ENCODE results near the gene ADGRL3. TPM values are rescaled to one million over a fixed set of nuclear protein-coding genes. Genes with fewer than 3 reads are reported as not detected.
A peak's percentile ranks its signal among the peaks of the same experiment; 100 is the strongest.
"Not testable (repeated sequence)": the region's sequence is repeated elsewhere in the genome, so short reads cannot be mapped to it uniquely, and the experiment has no call there.

Gene ADGRL3
- total RNA-seq, 1 donor from 2014 or later: 34.5 TPM

GRCh38 chr4:61763682-61764081, 563.6 kb downstream of the ADGRL3 start:
- peaks cover 8% of the 10 kb centered on the region for H3K27me3 Mint-ChIP-seq (ENCODE audit: low read depth)
- H3K9me3 Mint-ChIP-seq: peaks cover 11% of the 10 kb centered on the region

GRCh38 chr4:61764090-61764489, 564.0 kb downstream of the ADGRL3 start:
- not testable (repeated sequence) for H3K4me3 Mint-ChIP-seq; H3K27me3 Mint-ChIP-seq (ENCODE audit: low read depth); H3K9me3 Mint-ChIP-seq; H3K4me1 Mint-ChIP-seq; DNase-seq (ENCODE audit: low read depth, low spot score); H3K27ac Mint-ChIP-seq (ENCODE audit: unreplicated experiment)
- peaks cover 34% of the 10 kb centered on the region for H3K36me3 Mint-ChIP-seq (ENCODE audit: low read depth)

More at GRCh38 chr4:61763682-61764081, 563.6 kb downstream of the ADGRL3 start:
- H3K27ac Mint-ChIP-seq (ENCODE audit: unreplicated experiment): no peak overlapping the region
- peaks cover 37% of the 10 kb centered on the region for H3K36me3 Mint-ChIP-seq (ENCODE audit: low read depth)
- DNase-seq (ENCODE audit: low read depth, low spot score): no peak
- no peak overlapping the region for H3K4me3 Mint-ChIP-seq
- no peak for TF ChIP-seq CTCF (conservative IDR thresholded peaks at IDR 0.05)
- H3K4me1 Mint-ChIP-seq: no peaks in the 10 kb centered on the region

DNA sequence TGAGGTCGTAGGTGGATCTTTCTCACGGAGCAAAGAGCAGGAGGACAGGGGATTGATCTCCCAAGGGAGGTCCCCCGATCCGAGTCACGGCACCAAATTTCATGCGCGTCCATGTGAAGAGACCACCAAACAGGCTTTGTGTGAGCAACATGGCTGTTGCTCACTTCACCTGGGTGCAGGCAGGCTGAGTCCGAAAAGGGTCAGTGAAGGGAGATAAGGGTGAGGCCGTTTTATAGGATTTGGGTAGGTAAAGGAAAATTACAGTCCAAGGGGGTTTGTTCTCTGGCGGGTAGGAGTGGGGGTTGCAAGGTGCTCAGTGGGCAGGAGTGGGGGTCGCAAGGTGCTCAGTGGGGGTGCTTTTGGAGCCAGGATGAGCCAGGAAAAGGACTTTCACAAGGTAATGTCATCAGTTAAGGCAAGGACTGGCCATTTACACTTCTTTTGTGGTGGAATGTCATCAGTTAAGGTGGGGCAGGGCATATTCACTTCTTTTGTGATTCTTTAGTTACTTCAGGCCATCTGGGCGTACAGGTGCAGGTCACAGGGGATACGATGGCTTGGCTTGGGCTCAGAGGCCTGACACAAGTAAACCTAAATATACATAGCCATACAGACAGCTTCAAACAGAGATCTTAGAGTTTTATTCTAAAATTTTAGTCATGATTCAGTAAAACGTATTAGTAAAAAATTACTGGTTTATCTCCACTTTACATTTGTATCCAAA, 569.5 kb downstream of the ADGRL3 start:
- DNase-seq (ENCODE audit: low read depth, low spot score); H3K9me3 Mint-ChIP-seq; H3K27me3 Mint-ChIP-seq (ENCODE audit: low read depth); H3K4me3 Mint-ChIP-seq: not testable (repeated sequence)
- H3K27ac Mint-ChIP-seq (ENCODE audit: unreplicated experiment): peak overlapping the region; percentile 46
- H3K4me1 Mint-ChIP-seq: peaks cover 21% of the 10 kb centered on the region
- peaks cover 20% of the 10 kb centered on the region for H3K36me3 Mint-ChIP-seq (ENCODE audit: low read depth)

- Mint-ChIP-seq H3K9me3 (peaks cover 10% of the 10 kb centered on the region), H3K27ac (ENCODE audit: unreplicated experiment) (no peak overlapping the region), H3K4me3 (no peak overlapping the region), H3K4me1 (peaks cover 21% of the 10 kb centered on the region), H3K27me3 (ENCODE audit: low read depth) (peaks cover 10% of the 10 kb centered on the region), H3K36me3 (ENCODE audit: low read depth) (peaks cover 22% of the 10 kb centered on the region)
- no peak for TF ChIP-seq CTCF (conservative IDR thresholded peaks at IDR 0.05)
- no peak for DNase-seq (ENCODE audit: low read depth, low spot score)
These were observed 570.3 kb downstream of the ADGRL3 start for GRCh38 chr4:61770456-61770855.

DNA sequence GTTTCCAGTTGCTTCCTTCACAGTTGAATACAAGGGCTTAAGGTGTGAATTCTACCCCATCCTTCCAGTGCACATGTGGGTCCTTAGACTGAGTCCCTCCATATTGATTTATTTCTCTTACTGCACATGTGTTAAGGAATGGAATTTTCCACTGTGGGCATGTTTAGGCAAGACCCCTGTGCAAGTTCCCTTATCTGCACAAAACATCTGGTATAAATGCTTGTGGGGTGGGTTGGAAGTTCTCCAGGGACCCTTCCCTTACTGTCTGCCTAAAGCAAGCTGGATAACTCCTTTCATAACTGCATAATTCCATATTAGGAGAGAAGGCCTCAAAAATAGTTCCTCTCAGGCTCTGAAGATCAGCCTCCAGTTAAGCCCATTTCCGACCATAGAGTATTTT, 570.9 kb downstream of the ADGRL3 start:
- no peak for DNase-seq (ENCODE audit: low read depth, low spot score)
- H3K4me3 Mint-ChIP-seq: no peak overlapping the region
- peaks cover 21% of the 10 kb centered on the region for H3K4me1 Mint-ChIP-seq
- peaks cover 10% of the 10 kb centered on the region for H3K27me3 Mint-ChIP-seq (ENCODE audit: low read depth)
- H3K36me3 Mint-ChIP-seq (ENCODE audit: low read depth): peaks cover 19% of the 10 kb centered on the region
- H3K27ac Mint-ChIP-seq (ENCODE audit: unreplicated experiment): no peak overlapping the region
- H3K9me3 Mint-ChIP-seq: peaks cover 12% of the 10 kb centered on the region
- no peak for TF ChIP-seq CTCF (conservative IDR thresholded peaks at IDR 0.05)

GRCh38 chr4:61772126-61772525, 572.0 kb downstream of the ADGRL3 start:
- DNase-seq (ENCODE audit: low read depth, low spot score): no peak
- Mint-ChIP-seq H3K27ac (ENCODE audit: unreplicated experiment) (no peak overlapping the region), H3K4me3 (no peak overlapping the region), H3K9me3 (peaks cover 12% of the 10 kb centered on the region), H3K4me1 (peaks cover 21% of the 10 kb centered on the region), H3K27me3 (ENCODE audit: low read depth) (peaks cover 10% of the 10 kb centered on the region), H3K36me3 (ENCODE audit: low read depth) (peaks cover 16% of the 10 kb centered on the region)
- TF ChIP-seq CTCF (conservative IDR thresholded peaks at IDR 0.05): no peak
